ENCODE results near the gene KCNK16.

KCNK16 gene

DNA sequence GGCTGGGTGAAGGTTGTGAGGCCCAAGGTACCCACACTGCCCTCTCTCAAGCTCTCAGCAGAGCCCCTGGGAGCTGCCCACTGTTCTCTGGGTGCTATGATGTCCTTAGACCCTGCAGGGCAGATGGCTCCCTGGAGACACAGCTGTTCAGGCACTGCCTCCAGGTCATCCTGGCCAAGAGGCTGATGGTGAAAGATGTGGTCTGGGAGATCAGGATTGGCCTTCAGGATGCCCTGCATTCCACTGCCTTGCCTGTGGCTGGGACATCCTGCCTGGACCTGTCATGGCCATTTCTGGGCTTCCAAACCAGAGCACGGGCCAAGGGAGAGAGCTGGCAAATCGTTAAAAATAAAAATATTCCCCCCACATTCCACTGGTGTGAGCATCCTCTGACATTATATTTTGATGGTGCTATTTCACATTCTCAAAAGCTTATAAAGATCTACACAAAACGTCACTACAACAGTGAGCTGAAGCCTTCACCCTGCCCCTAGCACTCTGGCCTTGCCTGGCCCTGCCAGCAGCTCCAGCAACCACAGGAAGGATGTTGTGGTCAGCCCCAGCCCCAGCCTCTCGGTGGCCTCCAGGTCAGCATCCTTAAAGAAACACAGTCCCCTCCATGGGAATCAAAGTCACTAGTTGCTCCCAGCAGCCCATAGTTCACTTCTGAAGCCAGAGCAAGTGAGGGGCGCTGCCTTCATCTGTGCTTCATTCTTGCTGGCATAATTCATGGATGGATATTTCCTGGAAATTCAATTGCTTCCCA lies 13.5 kb upstream of the KCNK16 start:
- peaks cover 36% of the 10 kb centered on the region for H3K27me3 ChIP-seq (ENCODE audit: low read depth, low read length)
- no peaks in the 10 kb centered on the region for H3K79me2 ChIP-seq (ENCODE audit: low read length)
- H3K27ac ChIP-seq (ENCODE audit: low read length): no peak overlapping the region
- no peaks in the 10 kb centered on the region for H3K36me3 ChIP-seq (replicated peaks; ENCODE audit: low read depth, low read length)
- H3K4me3 ChIP-seq (ENCODE audit: low read length): no peak overlapping the region
- no peaks in the 10 kb centered on the region for H3K9me3 ChIP-seq (ENCODE audit: insufficient read depth, low read length)
- H3K9ac ChIP-seq (ENCODE audit: low read length): no peak overlapping the region
- H4K20me1 ChIP-seq (ENCODE audit: insufficient read depth, low read length): no peaks in the 10 kb centered on the region
- H2AFZ ChIP-seq (ENCODE audit: low read depth, low read length): no peak overlapping the region
- H3K4me2 ChIP-seq (ENCODE audit: low read length): no peak overlapping the region
- H3K4me1 ChIP-seq (ENCODE audit: low read length): no peaks in the 10 kb centered on the region
- TF ChIP-seq CTCF (IDR thresholded peaks at IDR 0.05; ENCODE audit: low read depth, low read length) (no peak), EZH2phosphoT487 (IDR thresholded peaks at IDR 0.05; ENCODE audit: low read depth) (no peak)

- Histone ChIP-seq H3K9ac (ENCODE audit: low read length) (no peak overlapping the region), H3K79me2 (ENCODE audit: low read length) (no peaks in the 10 kb centered on the region), H3K27me3 (ENCODE audit: low read depth, low read length) (peaks cover 32% of the 10 kb centered on the region), H4K20me1 (ENCODE audit: insufficient read depth, low read length) (no peaks in the 10 kb centered on the region), H3K4me2 (ENCODE audit: low read length) (no peak overlapping the region), H2AFZ (ENCODE audit: low read depth, low read length) (no peak overlapping the region), H3K27ac (ENCODE audit: low read length) (no peak overlapping the region), H3K36me3 (replicated peaks; ENCODE audit: low read depth, low read length) (no peaks in the 10 kb centered on the region), H3K4me3 (ENCODE audit: low read length) (no peak overlapping the region), H3K4me1 (ENCODE audit: low read length) (peaks cover 10% of the 10 kb centered on the region), H3K9me3 (ENCODE audit: insufficient read depth, low read length) (no peaks in the 10 kb centered on the region)
- TF ChIP-seq CTCF (IDR thresholded peaks at IDR 0.05; ENCODE audit: low read depth, low read length) (no peak), EZH2phosphoT487 (IDR thresholded peaks at IDR 0.05; ENCODE audit: low read depth) (no peak)
These were observed 11.3 kb upstream of the KCNK16 start for GRCh38 chr6:39333644-39334438.

- Histone ChIP-seq H3K36me3 (replicated peaks; ENCODE audit: low read depth, low read length) (no peaks in the 10 kb centered on the region), H3K9me3 (ENCODE audit: insufficient read depth, low read length) (no peaks in the 10 kb centered on the region), H3K4me1 (ENCODE audit: low read length) (peaks cover 10% of the 10 kb centered on the region), H3K27me3 (ENCODE audit: low read depth, low read length) (peaks cover 24% of the 10 kb centered on the region; the same call in 1 of the 2 replicates), H3K79me2 (ENCODE audit: low read length) (no peaks in the 10 kb centered on the region), H3K27ac (ENCODE audit: low read length) (no peak overlapping the region), H4K20me1 (ENCODE audit: insufficient read depth, low read length) (no peaks in the 10 kb centered on the region), H2AFZ (ENCODE audit: low read depth, low read length) (peak overlapping the region; percentile 46; the same call in 1 of the 2 replicates), H3K4me2 (ENCODE audit: low read length) (no peak overlapping the region), H3K9ac (ENCODE audit: low read length) (no peak overlapping the region), H3K4me3 (ENCODE audit: low read length) (no peak overlapping the region)
- TF ChIP-seq CTCF (IDR thresholded peaks at IDR 0.05; ENCODE audit: low read depth, low read length) (no peak), EZH2phosphoT487 (IDR thresholded peaks at IDR 0.05; ENCODE audit: low read depth) (no peak)
These were observed 8.0 kb upstream of the KCNK16 start for GRCh38 chr6:39330476-39330875.

GRCh38 chr6:39330057-39330456 lies 7.6 kb upstream of the KCNK16 start:
- Histone ChIP-seq H4K20me1 (ENCODE audit: insufficient read depth, low read length) (no peaks in the 10 kb centered on the region), H3K4me2 (ENCODE audit: low read length) (no peak overlapping the region), H3K9ac (ENCODE audit: low read length) (no peak overlapping the region), H3K27ac (ENCODE audit: low read length) (no peak overlapping the region), H3K27me3 (ENCODE audit: low read depth, low read length) (peaks cover 27% of the 10 kb centered on the region; the same call in 1 of the 2 replicates), H3K9me3 (ENCODE audit: insufficient read depth, low read length) (no peaks in the 10 kb centered on the region), H2AFZ (ENCODE audit: low read depth, low read length) (peak overlapping the region; percentile 46; the same call in 1 of the 2 replicates), H3K36me3 (replicated peaks; ENCODE audit: low read depth, low read length) (no peaks in the 10 kb centered on the region), H3K4me1 (ENCODE audit: low read length) (peaks cover 10% of the 10 kb centered on the region), H3K4me3 (ENCODE audit: low read length) (no peak overlapping the region), H3K79me2 (ENCODE audit: low read length) (no peaks in the 10 kb centered on the region)
- TF ChIP-seq EZH2phosphoT487 (IDR thresholded peaks at IDR 0.05; ENCODE audit: low read depth) (no peak), CTCF (IDR thresholded peaks at IDR 0.05; ENCODE audit: low read depth, low read length) (no peak)

All from OCI-LY3 (cell line).